WTC11 (cell line): Measurements from ENCODE around the gene MMP7. TPM values are rescaled to one million over a fixed set of nuclear protein-coding genes. Genes with fewer than 3 reads are reported as not detected.
"Not testable (repeated sequence)": the region's sequence is repeated elsewhere in the genome, so short reads cannot be mapped to it uniquely, and the experiment has no call there.

ENCODE experiments used
- ATAC-seq: fragments of 200-7000 bp; cut with Tn5 transposase; 2 replicates; pipeline ENCODE4 v1.10.0; 2021; ENCODE audit warnings: mild to moderate bottlenecking, moderate library complexity
- CTCF ChIA-PET: fragments of 300-600 bp; sonication (Branson Sonifier 250); formaldehyde crosslinking; loops from one replicate; lab custom pipeline; 2021; ENCODE audit warnings: antibody characterized with exemption; lab: Charles Lee
- POLR2A ChIA-PET: fragments of 350-600 bp; sonication (Branson Sonifier 250); formaldehyde crosslinking; loops from one replicate; lab custom pipeline; 2021; ENCODE audit warnings: antibody characterized with exemption; lab: Charles Lee
- DNase-seq: peaks from one replicate; pipeline ENCODE4 v3.0.0; 2021; ENCODE audit warnings: low spot score
- H3K27ac Mint-ChIP-seq: 2 replicates; pipeline ENCODE4 v1.8.0; 2021; ENCODE audit warnings: mixed read lengths
- H3K27me3 Mint-ChIP-seq: 2 replicates; pipeline ENCODE4 v1.8.0; 2021; ENCODE audit warnings: low read depth, mild to moderate bottlenecking, moderate library complexity, mixed read lengths
- H3K36me3 Mint-ChIP-seq: 2 replicates; pipeline ENCODE4 v1.8.0; 2021; ENCODE audit warnings: mixed read lengths
- H3K4me1 Mint-ChIP-seq: 2 replicates; pipeline ENCODE4 v1.8.0; 2022; ENCODE audit warnings: mixed read lengths
- H3K4me3 Mint-ChIP-seq: 2 replicates; pipeline ENCODE4 v1.8.0; 2021; ENCODE audit warnings: mild to moderate bottlenecking, moderate library complexity, mixed read lengths
- H3K9me3 Mint-ChIP-seq: 2 replicates; pipeline ENCODE4 v1.8.0; 2021; ENCODE audit warnings: mixed read lengths
- ARID4B ChIP-seq: sonication (generic); formaldehyde crosslinking; IDR thresholded peaks from 2 replicates; pipeline ENCODE4 v1.8.0; 2023; ENCODE audit warnings: missing genetic modification reagents, mild to moderate bottlenecking, borderline replicate concordance
- ATF2 ChIP-seq: sonication (generic); formaldehyde crosslinking; IDR thresholded peaks from 2 replicates; pipeline ENCODE4 v1.8.1; 2022; ENCODE audit warnings: low read depth, missing genetic modification reagents, borderline replicate concordance
- E2F1 ChIP-seq: sonication (generic); formaldehyde crosslinking; IDR thresholded peaks from 2 replicates; pipeline ENCODE4 v1.8.0; 2022; ENCODE audit warnings: mild to moderate bottlenecking, missing genetic modification reagents
- ELF4 ChIP-seq: sonication (generic); formaldehyde crosslinking; IDR thresholded peaks from 2 replicates; pipeline ENCODE4 v1.8.1; 2022; ENCODE audit warnings: low read depth, mild to moderate bottlenecking, moderate library complexity, missing genetic modification reagents
- EMX1 ChIP-seq: fragments of 250-450 bp; sonication (Bioruptor Pico); IDR thresholded peaks from 2 replicates; pipeline ENCODE4 v1.8.0; 2021; ENCODE audit warnings: mild to moderate bottlenecking
- GTF2I ChIP-seq: fragments of 250-450 bp; sonication (Bioruptor Pico); conservative IDR thresholded peaks from 2 replicates; pipeline ENCODE4 v1.4.0; 2021; ENCODE audit warnings: mild to moderate bottlenecking
- JAZF1 ChIP-seq: fragments of 250-450 bp; sonication (Bioruptor Pico); IDR thresholded peaks from 2 replicates; pipeline ENCODE4 v1.9.0; 2021; ENCODE audit warnings: moderate library complexity, mild to moderate bottlenecking, inconsistent platforms
- KAT7 ChIP-seq: sonication (generic); formaldehyde crosslinking; IDR thresholded peaks from 2 replicates; pipeline ENCODE4 v1.8.1; 2023; ENCODE audit warnings: missing genetic modification reagents, mild to moderate bottlenecking, borderline replicate concordance
- SMAD4 ChIP-seq: sonication (generic); formaldehyde crosslinking; IDR thresholded peaks from 2 replicates; pipeline ENCODE4 v1.8.0; 2022; ENCODE audit warnings: mild to moderate bottlenecking, missing genetic modification reagents
- USF1 ChIP-seq: sonication (generic); formaldehyde crosslinking; IDR thresholded peaks from 2 replicates; pipeline ENCODE4 v1.8.0; 2022; ENCODE audit warnings: mild to moderate bottlenecking, missing genetic modification reagents
- total RNA-seq: library from RNA; stranded (reverse); gene quantifications from 3 replicates; pipeline ENCODE4 v1.2.3, GENCODE V29; 2021
- TF ChIP-seq, protein P1 (sequence below): sonication (generic); formaldehyde crosslinking; IDR thresholded peaks from 2 replicates; pipeline ENCODE4 v1.8.0; 2022; ENCODE audit warnings: mild to moderate bottlenecking, missing genetic modification reagents
- TF ChIP-seq, protein P2 (sequence below): fragments of 250-450 bp; sonication (Bioruptor Pico); IDR thresholded peaks from 2 replicates; pipeline ENCODE4 v1.8.0; 2021; ENCODE audit warnings: mild to moderate bottlenecking
- TF ChIP-seq, protein P3 (sequence below): fragments of 250-450 bp; sonication (Bioruptor Pico); IDR thresholded peaks from 2 replicates; pipeline ENCODE4 v1.9.0; 2021; ENCODE audit warnings: mild to moderate bottlenecking, borderline replicate concordance

MMP7 gene
- total RNA-seq, 1 experiment from 2014 or later: 0.50 TPM

- H3K4me3 Mint-ChIP-seq: no peak overlapping the region
- TF ChIP-seq JAZF1 (CRISPR knock-in tag) (no peak), EMX1 (CRISPR knock-in tag) (no peak), ELF4 (CRISPR knock-in tag) (no peak), ATF2 (CRISPR knock-in tag) (no peak), SMAD4 (CRISPR knock-in tag) (no peak), E2F1 (CRISPR knock-in tag) (no peak)
- TF ChIP-seq, protein P1, sequence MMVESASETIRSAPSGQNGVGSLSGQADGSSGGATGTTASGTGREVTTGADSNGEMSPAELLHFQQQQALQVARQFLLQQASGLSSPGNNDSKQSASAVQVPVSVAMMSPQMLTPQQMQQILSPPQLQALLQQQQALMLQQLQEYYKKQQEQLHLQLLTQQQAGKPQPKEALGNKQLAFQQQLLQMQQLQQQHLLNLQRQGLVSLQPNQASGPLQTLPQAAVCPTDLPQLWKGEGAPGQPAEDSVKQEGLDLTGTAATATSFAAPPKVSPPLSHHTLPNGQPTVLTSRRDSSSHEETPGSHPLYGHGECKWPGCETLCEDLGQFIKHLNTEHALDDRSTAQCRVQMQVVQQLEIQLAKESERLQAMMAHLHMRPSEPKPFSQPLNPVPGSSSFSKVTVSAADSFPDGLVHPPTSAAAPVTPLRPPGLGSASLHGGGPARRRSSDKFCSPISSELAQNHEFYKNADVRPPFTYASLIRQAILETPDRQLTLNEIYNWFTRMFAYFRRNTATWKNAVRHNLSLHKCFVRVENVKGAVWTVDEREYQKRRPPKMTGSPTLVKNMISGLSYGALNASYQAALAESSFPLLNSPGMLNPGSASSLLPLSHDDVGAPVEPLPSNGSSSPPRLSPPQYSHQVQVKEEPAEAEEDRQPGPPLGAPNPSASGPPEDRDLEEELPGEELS (CRISPR knock-in tag): no peak
- TF ChIP-seq, protein P2, sequence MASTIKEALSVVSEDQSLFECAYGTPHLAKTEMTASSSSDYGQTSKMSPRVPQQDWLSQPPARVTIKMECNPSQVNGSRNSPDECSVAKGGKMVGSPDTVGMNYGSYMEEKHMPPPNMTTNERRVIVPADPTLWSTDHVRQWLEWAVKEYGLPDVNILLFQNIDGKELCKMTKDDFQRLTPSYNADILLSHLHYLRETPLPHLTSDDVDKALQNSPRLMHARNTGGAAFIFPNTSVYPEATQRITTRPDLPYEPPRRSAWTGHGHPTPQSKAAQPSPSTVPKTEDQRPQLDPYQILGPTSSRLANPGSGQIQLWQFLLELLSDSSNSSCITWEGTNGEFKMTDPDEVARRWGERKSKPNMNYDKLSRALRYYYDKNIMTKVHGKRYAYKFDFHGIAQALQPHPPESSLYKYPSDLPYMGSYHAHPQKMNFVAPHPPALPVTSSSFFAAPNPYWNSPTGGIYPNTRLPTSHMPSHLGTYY (CRISPR knock-in tag): no peak
- DNase-seq (no peak), ATAC-seq (no peak)
- H3K36me3 Mint-ChIP-seq: no peaks in the 10 kb centered on the region
- ChIA-PET CTCF (interaction anchor here (1.3 kb wide), 1 partner anchor 156 kb away, joined by 4 read pairs; no protein-coding TSS in a partner anchor), POLR2A (no interaction called here)
- no peaks in the 10 kb centered on the region for H3K4me1 Mint-ChIP-seq
- H3K9me3 Mint-ChIP-seq: no peaks in the 10 kb centered on the region
- no peak overlapping the region for H3K27ac Mint-ChIP-seq
- H3K27me3 Mint-ChIP-seq: no peaks in the 10 kb centered on the region
Measured at GRCh38 chr11:102510439-102511135, 20.0 kb downstream of the MMP7 start.

GRCh38 chr11:102502831-102503230, 27.7 kb downstream of the MMP7 start:
- ATAC-seq, H3K27ac Mint-ChIP-seq, H3K27me3 Mint-ChIP-seq, POLR2A ChIA-PET, H3K4me3 Mint-ChIP-seq, H3K36me3 Mint-ChIP-seq, CTCF ChIA-PET, H3K4me1 Mint-ChIP-seq, DNase-seq, H3K9me3 Mint-ChIP-seq: not testable (repeated sequence)

- ChIA-PET POLR2A (no interaction called here), CTCF (interaction anchor here (2.0 kb wide), 1 partner anchor 110 kb away, joined by 7 read pairs; no protein-coding TSS in a partner anchor)
- no peaks in the 10 kb centered on the region for H3K36me3 Mint-ChIP-seq
- peaks cover 2% of the 10 kb centered on the region for H3K4me1 Mint-ChIP-seq
- no peak overlapping the region for H3K4me3 Mint-ChIP-seq
- no peak overlapping the region for H3K27ac Mint-ChIP-seq
- DNase-seq (no peak), ATAC-seq (no peak)
- H3K9me3 Mint-ChIP-seq: no peaks in the 10 kb centered on the region
- H3K27me3 Mint-ChIP-seq: no peaks in the 10 kb centered on the region
- TF ChIP-seq, protein P3, sequence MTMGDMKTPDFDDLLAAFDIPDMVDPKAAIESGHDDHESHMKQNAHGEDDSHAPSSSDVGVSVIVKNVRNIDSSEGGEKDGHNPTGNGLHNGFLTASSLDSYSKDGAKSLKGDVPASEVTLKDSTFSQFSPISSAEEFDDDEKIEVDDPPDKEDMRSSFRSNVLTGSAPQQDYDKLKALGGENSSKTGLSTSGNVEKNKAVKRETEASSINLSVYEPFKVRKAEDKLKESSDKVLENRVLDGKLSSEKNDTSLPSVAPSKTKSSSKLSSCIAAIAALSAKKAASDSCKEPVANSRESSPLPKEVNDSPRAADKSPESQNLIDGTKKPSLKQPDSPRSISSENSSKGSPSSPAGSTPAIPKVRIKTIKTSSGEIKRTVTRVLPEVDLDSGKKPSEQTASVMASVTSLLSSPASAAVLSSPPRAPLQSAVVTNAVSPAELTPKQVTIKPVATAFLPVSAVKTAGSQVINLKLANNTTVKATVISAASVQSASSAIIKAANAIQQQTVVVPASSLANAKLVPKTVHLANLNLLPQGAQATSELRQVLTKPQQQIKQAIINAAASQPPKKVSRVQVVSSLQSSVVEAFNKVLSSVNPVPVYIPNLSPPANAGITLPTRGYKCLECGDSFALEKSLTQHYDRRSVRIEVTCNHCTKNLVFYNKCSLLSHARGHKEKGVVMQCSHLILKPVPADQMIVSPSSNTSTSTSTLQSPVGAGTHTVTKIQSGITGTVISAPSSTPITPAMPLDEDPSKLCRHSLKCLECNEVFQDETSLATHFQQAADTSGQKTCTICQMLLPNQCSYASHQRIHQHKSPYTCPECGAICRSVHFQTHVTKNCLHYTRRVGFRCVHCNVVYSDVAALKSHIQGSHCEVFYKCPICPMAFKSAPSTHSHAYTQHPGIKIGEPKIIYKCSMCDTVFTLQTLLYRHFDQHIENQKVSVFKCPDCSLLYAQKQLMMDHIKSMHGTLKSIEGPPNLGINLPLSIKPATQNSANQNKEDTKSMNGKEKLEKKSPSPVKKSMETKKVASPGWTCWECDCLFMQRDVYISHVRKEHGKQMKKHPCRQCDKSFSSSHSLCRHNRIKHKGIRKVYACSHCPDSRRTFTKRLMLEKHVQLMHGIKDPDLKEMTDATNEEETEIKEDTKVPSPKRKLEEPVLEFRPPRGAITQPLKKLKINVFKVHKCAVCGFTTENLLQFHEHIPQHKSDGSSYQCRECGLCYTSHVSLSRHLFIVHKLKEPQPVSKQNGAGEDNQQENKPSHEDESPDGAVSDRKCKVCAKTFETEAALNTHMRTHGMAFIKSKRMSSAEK: no peak
- TF ChIP-seq KAT7 (CRISPR knock-in tag) (no peak), USF1 (CRISPR knock-in tag) (no peak), GTF2I (no peak), ARID4B (CRISPR knock-in tag) (no peak), ELF4 (CRISPR knock-in tag) (no peak)
Measured at GRCh38 chr11:102500829-102501228, 29.7 kb downstream of the MMP7 start.
